ENCODE measurements around the gene SLC6A18.

Gene SLC6A18

DNA sequence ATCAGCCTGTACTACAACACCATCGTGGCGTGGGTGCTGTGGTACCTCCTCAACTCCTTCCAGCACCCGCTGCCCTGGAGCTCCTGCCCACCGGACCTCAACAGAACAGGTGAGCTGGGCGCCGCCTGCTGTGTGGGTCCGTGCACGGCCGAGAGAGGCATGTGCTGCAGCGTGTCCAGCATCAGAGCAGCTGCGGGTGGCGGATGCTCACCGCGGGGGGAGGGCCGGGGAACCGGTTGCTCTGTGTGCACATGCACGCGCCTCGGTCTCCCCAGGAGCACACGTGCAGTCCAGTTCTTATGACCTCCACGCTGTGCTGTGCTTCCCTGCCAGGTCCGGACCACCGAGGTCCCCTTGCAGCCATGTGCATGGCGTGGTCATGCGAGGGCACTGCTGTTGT, 7.6 kb downstream of the SLC6A18 start:
- TF ChIP-seq, protein P1, sequence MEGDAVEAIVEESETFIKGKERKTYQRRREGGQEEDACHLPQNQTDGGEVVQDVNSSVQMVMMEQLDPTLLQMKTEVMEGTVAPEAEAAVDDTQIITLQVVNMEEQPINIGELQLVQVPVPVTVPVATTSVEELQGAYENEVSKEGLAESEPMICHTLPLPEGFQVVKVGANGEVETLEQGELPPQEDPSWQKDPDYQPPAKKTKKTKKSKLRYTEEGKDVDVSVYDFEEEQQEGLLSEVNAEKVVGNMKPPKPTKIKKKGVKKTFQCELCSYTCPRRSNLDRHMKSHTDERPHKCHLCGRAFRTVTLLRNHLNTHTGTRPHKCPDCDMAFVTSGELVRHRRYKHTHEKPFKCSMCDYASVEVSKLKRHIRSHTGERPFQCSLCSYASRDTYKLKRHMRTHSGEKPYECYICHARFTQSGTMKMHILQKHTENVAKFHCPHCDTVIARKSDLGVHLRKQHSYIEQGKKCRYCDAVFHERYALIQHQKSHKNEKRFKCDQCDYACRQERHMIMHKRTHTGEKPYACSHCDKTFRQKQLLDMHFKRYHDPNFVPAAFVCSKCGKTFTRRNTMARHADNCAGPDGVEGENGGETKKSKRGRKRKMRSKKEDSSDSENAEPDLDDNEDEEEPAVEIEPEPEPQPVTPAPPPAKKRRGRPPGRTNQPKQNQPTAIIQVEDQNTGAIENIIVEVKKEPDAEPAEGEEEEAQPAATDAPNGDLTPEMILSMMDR (IDR thresholded peaks at IDR 0.05; ENCODE audit: low read length, missing control alignments): no peak
- no peak for DNase-seq (ENCODE audit: low read depth)
- no peak overlapping the region for H3K4me3 ChIP-seq (replicated peaks; ENCODE audit: low read depth, low read length)

DNA sequence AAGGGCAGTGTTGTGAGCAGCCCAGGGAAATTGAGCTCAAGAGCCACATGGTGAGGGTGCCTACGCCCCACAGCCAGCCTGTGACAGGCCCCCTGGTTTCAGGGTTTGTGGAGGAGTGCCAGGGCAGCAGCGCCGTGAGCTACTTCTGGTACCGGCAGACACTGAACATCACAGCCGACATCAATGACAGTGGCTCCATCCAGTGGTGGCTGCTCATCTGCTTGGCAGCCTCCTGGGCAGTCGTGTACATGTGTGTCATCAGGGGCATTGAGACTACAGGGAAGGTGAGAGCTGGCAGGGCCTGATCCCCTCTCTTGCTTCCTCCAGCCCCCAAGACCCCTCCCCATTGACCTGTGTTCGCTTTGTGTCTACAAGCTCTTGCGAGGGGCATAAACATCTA, 10.2 kb downstream of the SLC6A18 start:
- TF ChIP-seq, protein P1 (IDR thresholded peaks at IDR 0.05; ENCODE audit: low read length, missing control alignments): no peak
- no peak for DNase-seq (ENCODE audit: low read depth)
- H3K4me3 ChIP-seq (replicated peaks; ENCODE audit: low read depth, low read length): no peak overlapping the region

DNA sequence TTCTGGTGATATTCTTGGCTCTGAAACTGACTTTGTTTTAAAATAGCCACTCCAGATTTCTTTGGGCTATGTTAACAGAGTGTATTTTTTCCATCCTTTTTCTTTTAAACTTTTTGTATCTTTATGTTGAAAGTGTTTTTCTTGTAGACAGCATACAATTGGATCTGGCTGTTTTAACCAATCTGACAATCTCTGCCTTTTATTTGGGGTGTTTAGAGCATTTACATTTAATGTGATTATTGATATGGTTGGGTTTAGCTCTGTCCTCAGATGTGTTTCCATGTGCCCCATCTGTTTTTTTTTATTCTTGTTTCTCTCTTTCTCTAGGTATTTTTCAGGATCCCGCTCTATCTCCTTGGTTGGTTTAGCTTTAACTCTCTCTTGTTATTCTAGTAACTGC, 10.7 kb downstream of the SLC6A18 start:
- DNase-seq (ENCODE audit: low read depth): no peak
- H3K4me3 ChIP-seq (replicated peaks; ENCODE audit: low read depth, low read length): no peak overlapping the region
- TF ChIP-seq, protein P1 (IDR thresholded peaks at IDR 0.05; ENCODE audit: low read length, missing control alignments): no peak

DNA sequence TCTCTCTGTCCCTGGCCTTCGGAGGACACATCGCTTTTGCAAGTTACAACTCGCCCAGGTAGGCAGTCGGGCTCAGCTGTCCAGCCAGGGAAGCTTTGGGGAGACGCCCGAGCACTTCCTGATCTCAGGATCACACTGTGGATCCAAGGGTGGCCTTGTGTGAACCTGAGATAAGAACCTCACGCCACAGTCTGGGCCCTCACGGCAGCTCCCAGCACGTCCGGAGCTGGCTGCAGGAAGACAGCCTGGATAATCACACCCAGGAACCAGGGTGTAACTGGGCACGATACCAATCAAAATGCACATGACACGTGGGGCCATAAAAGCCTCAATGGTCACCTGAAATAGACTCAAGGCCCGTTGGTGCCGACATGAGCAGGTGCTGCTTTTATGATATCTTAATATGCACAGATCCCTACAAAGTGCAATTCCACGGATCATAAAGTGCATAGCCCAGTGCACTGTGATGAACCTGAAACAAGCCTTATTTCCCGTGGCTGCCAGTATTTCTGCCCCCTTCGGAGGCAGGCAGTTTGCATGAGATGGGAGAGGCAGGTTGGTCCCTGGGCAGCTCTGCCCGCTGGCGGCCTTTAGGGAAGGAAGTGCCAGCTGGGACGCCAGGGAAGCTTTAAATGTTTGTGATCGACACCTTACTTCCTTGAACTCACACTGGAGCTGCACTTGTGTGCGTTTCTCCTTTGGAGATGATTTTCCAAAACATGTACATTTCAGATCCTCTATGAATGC, 14.5 kb downstream of the SLC6A18 start:
- H3K4me3 ChIP-seq (replicated peaks; ENCODE audit: low read depth, low read length): no peak overlapping the region
- TF ChIP-seq, protein P1 (IDR thresholded peaks at IDR 0.05; ENCODE audit: low read length, missing control alignments): no peak
- no peak for DNase-seq (ENCODE audit: low read depth)

DNA sequence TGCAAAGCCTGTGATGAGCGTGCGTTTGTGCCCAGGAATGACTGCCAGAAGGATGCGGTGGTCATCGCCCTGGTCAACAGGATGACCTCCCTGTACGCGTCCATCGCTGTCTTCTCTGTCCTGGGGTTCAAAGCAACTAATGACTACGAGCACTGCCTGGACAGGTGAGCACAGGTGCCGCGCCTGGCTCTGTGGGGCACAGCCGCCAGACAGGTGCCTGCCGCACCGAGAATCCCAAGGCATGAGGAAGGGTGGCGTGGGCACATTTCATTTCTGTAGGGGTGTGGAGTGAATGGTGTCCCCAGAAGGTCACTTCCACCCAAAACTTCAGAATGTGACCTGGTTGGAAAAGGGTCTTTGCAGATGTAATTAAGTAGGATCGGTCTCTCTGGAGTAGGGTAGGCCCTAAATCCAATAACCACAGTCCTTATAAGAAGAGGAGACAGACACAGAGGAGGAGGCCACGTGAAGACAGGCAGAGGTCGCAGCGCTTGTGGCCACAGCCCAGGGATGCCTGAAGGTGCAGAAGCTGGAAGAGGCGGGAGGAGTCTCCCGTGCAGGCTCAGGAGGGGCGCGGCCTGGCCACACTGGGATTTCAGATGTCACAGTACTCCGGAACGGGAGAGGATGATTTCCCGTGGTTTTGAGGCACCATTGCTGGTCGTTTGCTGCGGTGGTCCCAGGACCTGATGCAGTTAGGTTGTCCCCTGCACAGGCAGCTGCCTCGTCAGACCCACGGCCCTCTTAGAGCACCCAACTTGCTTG, 15.5 kb downstream of the SLC6A18 start:
- no peak overlapping the region for H3K4me3 ChIP-seq (replicated peaks; ENCODE audit: low read depth, low read length)
- TF ChIP-seq, protein P1 (IDR thresholded peaks at IDR 0.05; ENCODE audit: low read length, missing control alignments): no peak
- no peak for DNase-seq (ENCODE audit: low read depth)

DNA sequence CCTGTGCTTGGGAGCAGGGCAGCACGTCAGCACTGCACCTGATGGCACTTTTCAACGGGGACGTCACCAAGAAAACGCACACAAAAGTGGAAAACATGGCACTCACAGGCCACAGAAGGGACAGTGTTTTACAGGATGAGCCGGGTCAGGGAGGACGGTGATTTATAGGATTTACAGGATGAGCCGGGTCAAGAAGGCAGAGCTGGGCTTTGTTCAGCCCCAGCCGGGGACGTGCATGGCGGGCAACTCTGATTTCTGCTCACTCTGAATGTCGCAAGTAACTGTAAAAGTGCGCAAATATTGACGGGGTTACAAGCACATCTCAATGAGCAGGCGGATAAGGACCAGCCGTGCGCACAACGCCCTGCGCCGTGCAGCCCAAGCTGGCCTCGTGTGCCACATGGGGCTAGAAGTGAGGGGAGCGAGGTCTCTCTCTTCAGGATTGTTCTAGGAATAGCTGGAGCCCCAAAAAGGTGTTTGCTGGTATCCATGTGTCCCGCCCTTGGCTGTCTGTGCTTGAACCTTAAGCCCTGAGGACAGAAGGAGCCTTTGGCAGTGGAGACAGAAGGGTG, 16.4 kb downstream of the SLC6A18 start:
- TF ChIP-seq, protein P1 (IDR thresholded peaks at IDR 0.05; ENCODE audit: low read length, missing control alignments): no peak
- H3K4me3 ChIP-seq (replicated peaks; ENCODE audit: low read depth, low read length): no peak overlapping the region

More for the DNA sequence above, 16.4 kb downstream of the SLC6A18 start:
- no peak for DNase-seq (ENCODE audit: low read depth)
